CD4-positive, alpha-beta T cell treated with Interleukin-15 for 4 hours (primary cell): ENCODE data around the gene FOLR3.
"Not testable (repeated sequence)": the region's sequence is repeated elsewhere in the genome, so short reads cannot be mapped to it uniquely, and the experiment has no call there.

Experiments used
- DNase-seq: peaks from one replicate; pipeline ENCODE4 v3.0.0-alpha.2; 2020; ENCODE audit warnings: low spot score

Gene FOLR3

DNA sequence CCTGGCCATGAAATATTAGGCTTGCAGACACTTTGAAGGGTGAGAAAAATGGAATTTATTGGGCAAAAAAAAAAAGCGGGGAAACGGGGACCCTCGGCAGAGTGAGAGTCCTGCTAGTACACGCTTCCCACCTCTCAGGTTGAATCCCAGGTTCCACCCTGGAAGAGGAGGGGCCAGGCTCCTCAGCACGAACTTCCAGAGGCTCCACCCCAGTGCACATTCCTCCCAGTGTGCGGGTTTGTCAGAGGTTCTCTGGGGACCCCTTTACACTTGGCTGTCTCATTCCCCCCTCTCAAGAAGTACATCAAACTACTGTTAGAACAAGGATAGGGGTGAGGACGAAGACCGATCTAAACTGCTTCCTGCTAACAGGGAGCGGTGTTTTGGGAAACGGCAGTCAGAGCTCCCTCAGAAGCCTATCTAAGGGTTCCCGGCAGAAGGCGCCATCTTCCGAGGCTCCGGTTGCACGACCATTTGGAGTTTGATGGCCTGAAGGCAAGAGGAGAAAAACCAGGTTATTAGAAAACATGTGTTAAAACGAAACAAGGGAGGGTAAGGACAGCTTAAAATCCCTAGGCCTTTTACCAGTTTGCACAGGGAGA lies 27.5 kb downstream of the FOLR3 start:
- DNase-seq = no peak

- DNase-seq = not testable (repeated sequence)
Observed at GRCh38 chr11:72164187-72164586, 28.7 kb downstream of the FOLR3 start.

GRCh38 chr11:72169046-72169555 lies 33.6 kb downstream of the FOLR3 start:
- DNase-seq = not testable (repeated sequence)

DNA sequence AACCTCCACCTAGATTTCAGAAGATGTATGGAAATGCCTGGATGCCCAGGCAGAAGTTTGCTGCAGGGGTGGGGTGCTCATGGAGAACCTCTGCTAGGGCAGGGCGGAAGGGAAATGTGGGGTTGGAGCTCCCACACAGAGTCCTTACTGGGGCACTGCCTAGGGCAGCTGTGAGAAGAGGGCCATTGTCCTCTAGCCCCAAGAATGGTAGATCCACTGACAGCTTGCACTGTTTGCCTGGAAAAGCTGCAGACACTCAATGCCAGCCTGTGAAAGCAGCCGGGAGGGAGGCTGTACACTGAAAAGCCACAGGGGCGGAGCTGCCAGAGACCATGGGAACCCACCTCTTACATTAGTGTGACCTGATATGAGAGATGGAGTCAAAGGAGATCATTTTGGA lies 34.2 kb downstream of the FOLR3 start:
- not testable (repeated sequence) for DNase-seq

DNA sequence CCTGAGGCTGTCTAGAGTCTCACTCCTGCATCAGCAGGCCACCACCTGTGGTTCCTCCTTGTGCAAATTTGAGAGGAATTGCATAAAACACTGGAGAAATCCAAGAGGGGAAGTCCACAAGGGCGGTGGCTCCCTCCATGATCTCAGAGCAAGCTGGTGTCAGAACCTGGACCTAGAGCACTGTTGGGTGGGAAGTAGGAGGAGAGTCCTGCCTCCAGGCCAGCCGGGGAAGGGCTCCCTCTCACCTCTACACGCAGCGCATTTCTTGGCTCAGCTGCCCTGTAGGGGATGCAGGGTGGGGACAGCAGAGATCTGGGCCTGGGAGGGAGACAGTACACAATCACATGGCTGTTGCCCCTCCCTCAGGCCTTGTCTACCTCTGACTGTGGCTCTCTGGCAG lies 36.5 kb downstream of the FOLR3 start:
- DNase-seq = not testable (repeated sequence)

DNA sequence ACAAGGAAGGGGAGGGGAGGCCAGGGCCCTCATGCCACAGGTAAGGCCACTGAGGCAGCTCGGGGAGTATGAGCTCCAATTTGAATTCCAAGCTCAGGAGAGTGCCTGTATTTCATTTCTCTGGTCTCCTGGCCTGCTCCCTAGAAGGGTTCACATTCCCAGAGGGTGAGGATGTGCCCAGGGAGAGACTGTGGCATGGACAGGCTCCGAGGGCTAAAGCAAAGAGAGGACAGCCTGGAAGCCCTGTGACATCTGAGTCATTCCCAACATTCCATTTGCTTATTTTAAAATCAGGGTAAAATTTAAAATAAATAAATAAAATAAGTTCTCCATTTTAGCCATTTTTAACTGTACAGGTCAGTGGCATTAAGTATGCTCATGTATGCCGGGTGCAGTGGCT lies 37.8 kb downstream of the FOLR3 start:
- DNase-seq = no peak

- DNase-seq = no peak
Observed at GRCh38 chr11:72174302-72175070, 39.0 kb downstream of the FOLR3 start.

DNA sequence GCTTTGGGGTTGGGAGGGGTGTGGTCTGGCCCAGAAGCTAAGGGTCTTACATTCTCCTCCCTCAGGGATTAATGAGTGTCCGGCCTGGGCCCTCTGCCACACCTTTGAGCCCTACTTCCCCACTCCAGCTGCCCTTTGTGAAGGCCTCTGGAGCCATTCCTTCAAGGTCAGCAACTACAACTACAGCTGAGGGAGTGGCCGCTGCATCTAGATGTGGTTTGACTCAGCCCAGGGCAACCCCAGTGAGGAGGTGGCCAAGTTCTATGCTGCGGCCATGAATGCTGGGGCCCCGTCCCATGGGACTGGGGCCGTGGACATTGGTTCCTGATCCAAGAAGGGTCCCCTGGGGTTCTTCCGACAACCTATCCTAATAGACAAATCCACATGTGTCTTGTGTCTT lies 42.1 kb downstream of the FOLR3 start:
- DNase-seq = no peak

GRCh38 chr11:72179049-72179803 lies 43.7 kb downstream of the FOLR3 start:
- no peak for DNase-seq

GRCh38 chr11:72179804-72180396 lies 44.4 kb downstream of the FOLR3 start:
- no peak for DNase-seq

- not testable (repeated sequence) for DNase-seq
Observed at GRCh38 chr11:72180892-72181552, 45.5 kb downstream of the FOLR3 start.

- not testable (repeated sequence) for DNase-seq
Observed at GRCh38 chr11:72181553-72181958, 46.0 kb downstream of the FOLR3 start.

DNA sequence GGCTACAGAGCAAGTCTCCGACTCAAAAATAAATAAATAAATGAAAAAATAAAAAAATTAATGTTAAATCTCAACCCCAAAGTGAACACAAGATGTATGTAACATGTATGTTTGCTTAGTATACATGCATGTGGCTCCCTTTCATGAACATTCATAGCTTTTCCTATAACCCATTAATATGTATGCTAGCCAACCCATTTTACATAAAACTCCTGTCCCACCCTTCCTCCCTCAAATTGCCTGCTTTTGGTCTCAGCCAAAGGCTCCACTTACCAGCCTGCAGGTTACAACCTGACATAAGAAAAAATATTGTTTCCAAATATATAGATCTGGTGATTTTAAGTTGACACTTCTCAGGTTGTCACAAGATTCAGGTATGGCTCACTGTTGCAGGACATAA lies 52.7 kb downstream of the FOLR3 start:
- no peak for DNase-seq
